GM12892 (cell line): ENCODE measurements around the gene CLDN7.

ENCODE experiments used
- POLR2A ChIP-seq: IDR thresholded peaks from 2 replicates; pipeline ENCODE4 v1.6.1; 2011; ENCODE audit warnings: low read depth, low read length, control low read depth
- POLR2AphosphoS5 ChIP-seq: IDR thresholded peaks from 2 replicates; pipeline ENCODE4 v1.6.1; 2011; ENCODE audit warnings: low read depth, low read length, control low read depth
- TAF1 ChIP-seq: IDR thresholded peaks from 2 replicates; pipeline ENCODE4 v1.6.1; 2011; ENCODE audit warnings: low read depth, mild to moderate bottlenecking, control low read depth, low read length, borderline replicate concordance

DNA sequence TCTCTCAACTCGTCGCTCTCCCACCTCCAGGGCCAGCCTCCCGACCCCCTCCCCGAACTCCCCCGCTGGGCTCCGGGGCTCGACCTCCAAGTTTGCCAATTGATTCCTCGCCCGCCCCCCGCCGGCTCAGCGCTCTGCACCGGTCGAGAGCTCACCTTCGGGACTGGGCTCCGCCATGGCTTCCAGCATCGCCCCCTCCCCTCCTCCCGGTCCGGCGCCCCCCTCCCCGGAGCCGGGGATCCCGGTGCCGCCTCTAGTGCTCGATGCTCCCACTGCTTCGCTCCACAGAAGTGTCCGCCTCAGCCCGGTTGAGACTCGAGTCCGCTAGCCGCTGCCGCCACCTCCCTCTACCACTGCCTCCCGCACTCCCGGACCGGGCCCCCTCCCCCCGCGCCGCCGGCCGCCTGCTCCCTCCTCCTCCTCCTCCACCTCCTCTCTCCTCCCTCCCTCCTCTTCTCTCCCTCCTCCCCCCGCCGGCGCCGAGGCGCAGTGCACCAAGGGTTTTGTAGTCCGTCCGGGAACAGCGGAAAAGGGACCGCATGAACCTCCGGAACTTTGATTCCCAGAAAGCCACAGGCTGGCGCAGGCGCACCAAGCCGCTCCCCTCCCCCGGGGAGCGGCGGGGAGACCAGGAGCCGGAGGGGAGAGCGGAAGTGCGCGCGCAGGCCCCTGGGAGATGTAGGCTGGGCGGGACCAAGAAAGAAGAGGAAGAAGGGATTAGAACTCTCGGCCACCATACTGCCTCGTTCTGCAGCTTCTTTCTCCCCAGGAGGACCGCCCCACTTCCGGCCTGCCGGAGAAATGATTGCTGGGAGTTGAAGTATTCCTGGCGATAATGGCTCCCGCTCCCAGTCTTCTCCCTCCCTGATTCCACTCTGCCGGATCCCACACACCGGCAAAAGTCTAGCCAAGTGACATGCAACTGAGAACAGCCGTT, 22.9 kb downstream of the CLDN7 start, which contains the start of gene PHF23:
- no peak for TF ChIP-seq TAF1
- peak; percentile 54; the same call in 1 of the 2 replicates for TF ChIP-seq POLR2A
- TF ChIP-seq POLR2AphosphoS5, result no peak
